HepG2 (cell line): Measurements from ENCODE around the gene MMP3.

Source experiments
- E2F2 ChIP-seq: sonication (generic); formaldehyde crosslinking; IDR thresholded peaks from 2 replicates; pipeline ENCODE4 v1.4.0; 2020; ENCODE audit warnings: missing genetic modification reagents, borderline replicate concordance
- GRHL1 ChIP-seq: sonication (generic); formaldehyde crosslinking; conservative IDR thresholded peaks from 2 replicates; pipeline ENCODE4 v1.8.0; 2022; ENCODE audit warnings: missing genetic modification reagents
- NFYB ChIP-seq: sonication (generic); formaldehyde crosslinking; IDR thresholded peaks from 2 replicates; pipeline ENCODE4 v1.4.0; 2020; ENCODE audit warnings: missing genetic modification reagents
- PLSCR1 ChIP-seq: sonication (generic); formaldehyde crosslinking; IDR thresholded peaks from 2 replicates; pipeline ENCODE4 v1.5.0; 2020; ENCODE audit warnings: missing genetic modification reagents, mild to moderate bottlenecking, borderline replicate concordance
- POLR2A ChIP-seq, 2 experiments: IDR thresholded peaks; 2 replicates each; pipeline ENCODE4 v1.6.1; 2011; ENCODE audit warnings: low read depth in 2 of 2, low read length in 2 of 2, mild to moderate bottlenecking in 1 of 2, moderate library complexity in 1 of 2; ENCODE audit not compliant: insufficient read depth in 1 of 2
- SALL2 ChIP-seq: sonication (generic); formaldehyde crosslinking; IDR thresholded peaks from 2 replicates; pipeline ENCODE4 v1.8.1; 2023; ENCODE audit warnings: mild to moderate bottlenecking, missing genetic modification reagents, inconsistent platforms
- SUZ12 ChIP-seq: fragments of 150-350 bp; IDR thresholded peaks from 2 replicates; pipeline ENCODE4 v1.6.1; 2014; ENCODE audit warnings: low read depth, low read length
- TAF1 ChIP-seq: sonication (generic); formaldehyde crosslinking; IDR thresholded peaks from 2 replicates; pipeline ENCODE4 v1.4.0; 2020; ENCODE audit warnings: missing genetic modification reagents
- ZNF33B ChIP-seq: sonication (generic); formaldehyde crosslinking; IDR thresholded peaks from 2 replicates; pipeline ENCODE4 v1.5.1; 2020; ENCODE audit warnings: mild to moderate bottlenecking, missing genetic modification reagents
- ZNF678 ChIP-seq: sonication (generic); formaldehyde crosslinking; IDR thresholded peaks from 2 replicates; pipeline ENCODE4 v1.4.0; 2020; ENCODE audit warnings: mild to moderate bottlenecking, missing genetic modification reagents

- no peak for TF ChIP-seq PLSCR1
- no peak for TF ChIP-seq TAF1
- TF ChIP-seq GRHL1, result no peak
- no peak for TF ChIP-seq ZNF33B
- no peak for TF ChIP-seq SALL2 (CRISPR knock-in tag)
- TF ChIP-seq E2F2, result no peak
- TF ChIP-seq ZNF678, result no peak
- TF ChIP-seq POLR2A (IDR thresholded peaks at IDR 0.05; ENCODE audit: insufficient read depth in 1 of 2, low read depth in 2 of 2, low read length in 2 of 2), result no peak
- TF ChIP-seq SUZ12, result no peak
- no peak for TF ChIP-seq NFYB (CRISPR knock-in tag)
Measured at GRCh38 chr11:102864724-102865123, 21.3 kb upstream of the MMP3 start.
